CD4-positive, CD25-positive, alpha-beta regulatory T cell (primary cell): ENCODE data around the gene KRABD2.
"Not testable (repeated sequence)": the region's sequence is repeated elsewhere in the genome, so short reads cannot be mapped to it uniquely, and the experiment has no call there.

Experiments
- ATAC-seq, 2 donors: fragments of 150-1000 bp; cut with Tn5 transposase; one replicate each; pipeline ENCODE4 v1.10.0; 2021; ENCODE audit warnings: low read depth in 2 of 2, moderate number of reproducible peaks in 2 of 2, moderate library complexity in 1 of 2
- DNase-seq, 3 donors: peaks; one replicate each; pipeline versions ENCODE4 v3.0.0 to v3.0.0-alpha.2; 2012 to 2022; ENCODE audit warnings: mixed read lengths in 1 of 3
- H3K27ac ChIP-seq: one replicate; pipeline ENCODE4 v1.7.0; 2013; ENCODE audit warnings: mild to moderate bottlenecking, low read length; ENCODE audit not compliant: insufficient read depth, poor library complexity, severe bottlenecking
- H3K27me3 ChIP-seq: one replicate; pipeline ENCODE4 v1.7.0; 2013; ENCODE audit warnings: low read length; ENCODE audit not compliant: control insufficient read depth, insufficient read depth
- H3K36me3 ChIP-seq: one replicate; pipeline ENCODE4 v1.7.0; 2013; ENCODE audit warnings: mild to moderate bottlenecking, low read length, moderate library complexity; ENCODE audit not compliant: control insufficient read depth, insufficient read depth
- H3K4me1 ChIP-seq: 2 replicates; pipeline ENCODE4 v1.7.0; 2013; ENCODE audit warnings: mild to moderate bottlenecking, low read length; ENCODE audit not compliant: insufficient read depth, control insufficient read depth, poor library complexity, severe bottlenecking
- H3K4me3 ChIP-seq: one replicate; pipeline ENCODE4 v1.7.0; 2013; ENCODE audit warnings: low read depth, mild to moderate bottlenecking, low read length, moderate library complexity
- H3K9me3 ChIP-seq, 2 experiments: 1 replicate in 1 of 2; 2 replicates in 1 of 2; pipeline ENCODE4 v1.7.0; 2013; ENCODE audit warnings: low read length in 2 of 2, mild to moderate bottlenecking in 1 of 2, moderate library complexity in 1 of 2; ENCODE audit not compliant: control insufficient read depth in 2 of 2
- H3K27ac Mint-ChIP-seq, 3 donors: one replicate each; pipeline ENCODE4 v1.8.0; 2020 to 2022; ENCODE audit warnings: mild to moderate bottlenecking in 3 of 3, mixed read lengths in 3 of 3, moderate library complexity in 2 of 3
- H3K27me3 Mint-ChIP-seq: one replicate; pipeline ENCODE4 v1.8.0; 2022; ENCODE audit warnings: mild to moderate bottlenecking, mixed read lengths
- H3K36me3 Mint-ChIP-seq: one replicate; pipeline ENCODE4 v1.8.0; 2020; ENCODE audit warnings: mixed read lengths
- H3K4me1 Mint-ChIP-seq, 4 donors: one replicate each; pipeline ENCODE4 v1.8.0; 2020 to 2022; ENCODE audit warnings: mixed read lengths in 4 of 4, mild to moderate bottlenecking in 1 of 4
- H3K4me3 Mint-ChIP-seq, 4 donors: one replicate each; pipeline ENCODE4 v1.8.0; 2020 to 2022; ENCODE audit warnings: mild to moderate bottlenecking in 4 of 4, mixed read lengths in 4 of 4, moderate library complexity in 3 of 4
- H3K9me3 Mint-ChIP-seq, 7 donors: one replicate each; pipeline ENCODE4 v1.8.0; 2020 to 2022; ENCODE audit warnings: mixed read lengths in 7 of 7, mild to moderate bottlenecking in 3 of 7, moderate library complexity in 2 of 7

KRABD2 gene

GRCh38 chr17:8402921-8403536, 26.5 kb upstream of the KRABD2 start:
- H3K4me1 Mint-ChIP-seq = no peaks in the 10 kb centered on the region
- no peak overlapping the region for H3K27ac Mint-ChIP-seq
- H3K4me3 Mint-ChIP-seq = no peak overlapping the region
- DNase-seq (no peak), ATAC-seq (no peak)
- peaks cover 0 to 1% (median 0%) of the 10 kb centered on the region in 7 donors for H3K9me3 Mint-ChIP-seq
- H3K27ac ChIP-seq = no peak overlapping the region
- H3K9me3 ChIP-seq = no peaks in the 10 kb centered on the region
- H3K27me3 ChIP-seq = peaks cover 7% of the 10 kb centered on the region
- no peaks in the 10 kb centered on the region for H3K36me3 Mint-ChIP-seq
- peaks cover 19% of the 10 kb centered on the region for H3K27me3 Mint-ChIP-seq
- no peaks in the 10 kb centered on the region for H3K36me3 ChIP-seq
- H3K4me1 ChIP-seq = no peaks in the 10 kb centered on the region
- no peak overlapping the region for H3K4me3 ChIP-seq

GRCh38 chr17:8401107-8401506, 24.6 kb upstream of the KRABD2 start:
- peaks cover 20% of the 10 kb centered on the region for H3K27me3 Mint-ChIP-seq

DNA sequence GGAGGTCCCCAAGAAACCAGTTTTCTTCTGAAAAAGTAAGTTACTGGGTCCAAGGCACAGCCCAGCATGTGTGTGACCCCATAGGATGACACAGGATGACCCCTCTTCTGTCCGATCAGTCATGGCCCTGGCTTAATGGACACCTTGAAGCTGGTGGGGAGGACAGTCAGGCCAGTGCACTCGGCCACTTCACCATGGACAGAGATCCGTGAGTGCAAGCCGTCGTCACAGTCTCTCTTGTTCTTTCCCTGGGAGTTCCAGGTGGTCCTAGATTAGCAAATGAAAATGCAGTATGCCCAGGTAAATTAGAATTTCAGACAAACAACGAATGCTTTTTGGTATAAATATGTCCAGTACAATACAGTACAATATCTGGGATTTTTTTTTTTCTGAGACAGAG, 22.5 kb upstream of the KRABD2 start:
- H3K36me3 ChIP-seq = no peaks in the 10 kb centered on the region
- H3K4me3 ChIP-seq = no peak overlapping the region
- Mint-ChIP-seq H3K27me3 (peaks cover 34% of the 10 kb centered on the region), H3K27ac (no peak overlapping the region), H3K9me3 (peaks cover 0 to 1% (median 0%) of the 10 kb centered on the region in 7 donors), H3K36me3 (no peaks in the 10 kb centered on the region), H3K4me1 (peaks cover 0 to 10% (median 5%) of the 10 kb centered on the region in 4 donors), H3K4me3 (no peak overlapping the region)
- H3K27me3 ChIP-seq = peaks cover 10% of the 10 kb centered on the region
- ATAC-seq (no peak), DNase-seq (no peak)
- H3K9me3 ChIP-seq = no peaks in the 10 kb centered on the region
- no peak overlapping the region for H3K27ac ChIP-seq
- peaks cover 2% of the 10 kb centered on the region for H3K4me1 ChIP-seq

More at GRCh38 chr17:8401107-8401506, 24.6 kb upstream of the KRABD2 start:
- Mint-ChIP-seq H3K9me3 (peaks cover 0 to 1% (median 0%) of the 10 kb centered on the region in 7 donors), H3K36me3 (no peaks in the 10 kb centered on the region), H3K4me1 (no peaks in the 10 kb centered on the region), H3K4me3 (no peak overlapping the region), H3K27ac (no peak overlapping the region)
- DNase-seq (no peak), ATAC-seq (no peak)
- Histone ChIP-seq H3K9me3 (no peaks in the 10 kb centered on the region), H3K36me3 (no peaks in the 10 kb centered on the region), H3K4me3 (no peak overlapping the region), H3K27ac (no peak overlapping the region), H3K4me1 (no peaks in the 10 kb centered on the region), H3K27me3 (peaks cover 10% of the 10 kb centered on the region)

DNA sequence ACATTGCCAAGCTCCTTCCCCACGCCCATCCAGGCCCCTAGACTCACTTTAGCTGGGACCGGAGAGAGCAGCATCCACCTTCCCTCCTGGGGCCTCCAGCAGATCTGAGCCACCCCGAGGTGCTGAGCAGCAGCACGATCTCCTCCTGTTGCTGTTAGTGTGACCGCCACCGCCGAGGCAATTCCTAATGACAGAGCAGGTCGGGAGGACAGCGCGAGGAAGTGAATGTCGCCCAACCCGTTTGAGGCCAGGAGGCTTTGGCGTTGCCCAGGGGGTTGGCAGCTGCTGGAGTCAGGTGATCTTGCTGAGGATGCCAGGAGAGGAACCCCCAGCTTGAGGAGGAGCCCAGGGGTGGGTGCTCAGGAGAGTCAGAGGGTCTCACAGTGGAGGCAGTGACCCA, 21.1 kb upstream of the KRABD2 start, which contains the start of gene RNF222:
Gene RNF222 (minus strand): TSS at position 192 of the 400 bp plus-strand sequence. CDS start 4,366 bp downstream, outside the sequence.
- Mint-ChIP-seq H3K4me3 (no peak within 1 kb of the TSS), H3K9me3 (peaks cover 0 to 1% (median 0%) of the 10 kb centered on the region in 7 donors), H3K27me3 (peaks cover 28% of the 10 kb centered on the region), H3K36me3 (no peaks in the 10 kb centered on the region), H3K27ac (peak within 1 kb of the TSS in 1 of 3 donors; percentile 78), H3K4me1 (peaks cover 0 to 15% (median 12%) of the 10 kb centered on the region in 4 donors)
- H3K4me3 ChIP-seq = no peak within 1 kb of the TSS
- no peaks in the 10 kb centered on the region for H3K9me3 ChIP-seq
- DNase-seq (no peak), ATAC-seq (no peak)
- peaks cover 13% of the 10 kb centered on the region for H3K4me1 ChIP-seq
- H3K36me3 ChIP-seq = no peaks in the 10 kb centered on the region
- peaks cover 10% of the 10 kb centered on the region for H3K27me3 ChIP-seq
- no peak within 1 kb of the TSS for H3K27ac ChIP-seq

DNA sequence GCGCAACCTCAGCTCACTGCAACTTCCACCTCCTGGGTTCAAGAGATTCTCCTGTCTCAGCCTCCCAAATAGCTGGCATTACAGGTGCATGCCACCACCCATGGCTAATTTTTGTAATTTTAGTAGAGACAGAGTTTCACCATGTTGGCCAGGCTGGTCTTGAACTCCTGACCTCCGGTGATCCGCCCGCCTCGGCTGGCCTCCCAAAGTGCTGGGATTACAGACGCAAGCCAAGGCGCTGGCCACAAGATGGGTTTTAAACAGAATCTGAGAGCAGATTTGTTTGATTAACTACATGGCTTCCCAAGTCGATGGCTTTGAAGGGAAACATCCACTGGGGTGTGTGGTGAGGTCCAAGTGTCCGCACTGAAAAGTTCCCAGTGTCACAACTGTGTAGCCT, 18.0 kb upstream of the KRABD2 start:
- Mint-ChIP-seq H3K27ac (peak overlapping the region in 2 of 3 donors; percentile 51 to 97), H3K4me1 (peaks cover 0 to 19% (median 14%) of the 10 kb centered on the region in 4 donors), H3K27me3 (peaks cover 28% of the 10 kb centered on the region)
- not testable (repeated sequence) for ATAC-seq, H3K27me3 ChIP-seq, H3K9me3 ChIP-seq, H3K4me3 Mint-ChIP-seq, H3K9me3 Mint-ChIP-seq, H3K36me3 ChIP-seq, H3K27ac ChIP-seq, H3K4me3 ChIP-seq, H3K36me3 Mint-ChIP-seq, DNase-seq
- H3K4me1 ChIP-seq = peaks cover 13% of the 10 kb centered on the region

GRCh38 chr17:8393470-8394231, 17.1 kb upstream of the KRABD2 start:
- Mint-ChIP-seq H3K27ac (peak overlapping the region; percentile 86 to 98 (median 97)), H3K4me3 (peak overlapping the region in 3 of 4 donors; percentile 51 to 73 (median 52)), H3K9me3 (peaks cover 0 to 1% (median 0%) of the 10 kb centered on the region in 7 donors), H3K27me3 (peaks cover 27% of the 10 kb centered on the region), H3K4me1 (peaks cover 0 to 19% (median 14%) of the 10 kb centered on the region in 4 donors), H3K36me3 (no peaks in the 10 kb centered on the region)
- ATAC-seq = peak; percentile 86 to 97
- H3K36me3 ChIP-seq = no peaks in the 10 kb centered on the region
- peak overlapping the region; percentile 43 for H3K4me3 ChIP-seq
- no peaks in the 10 kb centered on the region for H3K9me3 ChIP-seq
- peak in 2 of 3 donors; percentile 59 to 82 for DNase-seq
- H3K27me3 ChIP-seq = peaks cover 3% of the 10 kb centered on the region
- peaks cover 13% of the 10 kb centered on the region for H3K4me1 ChIP-seq
- H3K27ac ChIP-seq = no peak overlapping the region

DNA sequence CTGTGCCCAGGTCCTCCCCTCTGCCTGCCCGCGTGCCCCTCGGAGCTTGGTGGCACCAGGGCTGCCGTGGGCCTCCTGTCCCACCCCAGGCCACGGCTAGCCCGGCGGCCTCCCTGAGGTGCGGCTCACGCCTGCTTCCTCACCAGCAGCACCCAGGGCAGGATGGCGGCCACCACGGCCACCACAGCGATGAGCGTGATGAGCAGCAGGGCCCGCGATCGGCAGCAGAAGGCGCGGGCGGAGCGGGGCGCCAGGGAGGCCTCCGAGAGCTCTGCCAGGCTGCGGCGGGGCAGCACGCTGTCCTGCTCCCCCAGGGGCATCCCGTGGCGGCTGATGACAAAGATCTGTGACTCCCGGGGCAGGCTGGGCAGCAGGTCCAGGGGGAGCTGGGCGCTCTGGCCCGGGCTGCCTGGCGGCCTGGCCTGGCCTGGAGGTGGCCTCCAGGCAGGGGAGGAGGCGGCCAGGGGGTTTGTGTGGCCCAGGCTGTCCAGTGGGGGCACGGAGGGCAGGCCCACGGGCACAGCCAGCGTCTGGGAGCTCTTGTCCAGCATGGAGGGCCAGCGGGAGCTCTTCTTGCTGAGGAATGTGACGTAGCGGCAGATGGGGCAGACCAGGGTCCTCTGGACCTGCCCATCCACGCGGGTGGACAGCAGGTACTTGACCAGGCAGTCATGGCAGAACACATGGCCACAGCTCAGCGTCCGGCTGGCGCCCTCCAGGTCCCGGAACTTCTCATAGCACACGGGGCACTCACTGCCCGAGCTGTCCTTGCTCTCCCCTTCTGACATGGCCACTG, 16.4 kb upstream of the KRABD2 start:
- DNase-seq (no peak), ATAC-seq (no peak)
- H3K9me3 ChIP-seq = no peaks in the 10 kb centered on the region
- H3K4me3 ChIP-seq = no peak overlapping the region
- no peak overlapping the region for H3K27ac ChIP-seq
- H3K27ac Mint-ChIP-seq = peak overlapping the region in 2 of 3 donors; percentile 97 to 98
- peaks cover 0 to 23% (median 14%) of the 10 kb centered on the region in 4 donors for H3K4me1 Mint-ChIP-seq
- peaks cover 20% of the 10 kb centered on the region for H3K27me3 Mint-ChIP-seq
- no peak overlapping the region for H3K4me3 Mint-ChIP-seq
- H3K36me3 ChIP-seq = no peaks in the 10 kb centered on the region
- peaks cover 2% of the 10 kb centered on the region for H3K27me3 ChIP-seq
- H3K9me3 Mint-ChIP-seq = peaks cover 0 to 1% (median 0%) of the 10 kb centered on the region in 7 donors
- peaks cover 13% of the 10 kb centered on the region for H3K4me1 ChIP-seq
- H3K36me3 Mint-ChIP-seq = no peaks in the 10 kb centered on the region
